SH-SY5Y (cell line): ENCODE measurements around the gene ADPRM.

Source experiments
- GATA2 ChIP-seq: IDR thresholded peaks from 2 replicates; pipeline ENCODE4 v1.6.1; 2011; ENCODE audit warnings: mild to moderate bottlenecking, low read depth, low read length
- GATA3 ChIP-seq: IDR thresholded peaks from 2 replicates; pipeline ENCODE4 v1.6.1; 2011; ENCODE audit warnings: low read depth, mild to moderate bottlenecking, low read length, moderate library complexity

The ADPRM gene, protein sequence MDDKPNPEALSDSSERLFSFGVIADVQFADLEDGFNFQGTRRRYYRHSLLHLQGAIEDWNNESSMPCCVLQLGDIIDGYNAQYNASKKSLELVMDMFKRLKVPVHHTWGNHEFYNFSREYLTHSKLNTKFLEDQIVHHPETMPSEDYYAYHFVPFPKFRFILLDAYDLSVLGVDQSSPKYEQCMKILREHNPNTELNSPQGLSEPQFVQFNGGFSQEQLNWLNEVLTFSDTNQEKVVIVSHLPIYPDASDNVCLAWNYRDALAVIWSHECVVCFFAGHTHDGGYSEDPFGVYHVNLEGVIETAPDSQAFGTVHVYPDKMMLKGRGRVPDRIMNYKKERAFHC

DNA sequence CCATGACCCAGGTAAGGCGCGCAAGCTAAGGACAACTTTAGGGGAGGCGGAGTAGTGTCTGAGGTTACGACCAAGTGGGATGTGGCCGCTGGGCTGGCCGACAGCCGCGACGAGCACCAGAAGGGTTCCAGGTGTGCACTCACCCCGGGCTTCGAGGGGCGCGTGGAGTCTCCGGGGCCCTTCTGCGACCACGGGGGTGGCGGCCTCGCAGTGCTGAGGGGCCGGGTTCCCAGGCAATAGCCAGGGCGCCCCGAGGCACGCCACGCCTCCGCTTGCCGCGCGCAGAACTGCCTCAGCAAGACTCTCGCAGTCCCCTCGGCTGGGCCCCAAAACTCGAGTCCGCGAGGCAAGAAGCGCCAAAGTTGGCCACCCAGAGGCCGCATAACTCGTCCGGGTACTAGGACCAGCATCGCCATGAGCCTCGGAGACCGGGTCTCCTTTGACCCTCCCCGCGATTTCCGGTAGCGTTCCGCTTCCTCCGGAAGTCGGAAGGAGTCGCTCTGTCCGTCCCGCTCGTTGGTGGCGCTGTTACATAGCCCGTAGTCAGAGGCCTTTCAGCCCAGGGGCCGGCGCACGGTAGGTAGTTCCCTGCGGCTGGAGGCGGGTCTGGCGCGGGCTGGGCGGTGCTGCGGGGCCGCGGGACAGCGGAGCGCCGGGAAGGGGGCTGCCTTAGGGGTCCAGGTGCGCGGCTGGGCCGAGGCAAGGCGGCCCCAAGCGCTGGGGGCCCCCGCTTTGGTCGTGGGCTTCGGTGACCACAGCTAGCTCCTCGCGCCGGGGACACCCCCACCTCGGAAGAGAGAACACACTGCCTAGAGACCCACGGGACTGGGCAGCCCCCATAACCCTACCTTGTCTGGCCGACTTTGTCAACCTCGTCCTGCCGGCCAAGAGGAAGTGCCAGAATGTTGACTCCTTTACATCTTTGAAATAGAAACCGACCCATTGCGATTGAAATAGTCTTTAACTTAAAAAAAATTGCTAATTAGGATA is at the start of gene ADPRM, which contains the start of gene SCO1:
TSS of gene ADPRM (plus strand) at position 503 of the 990 bp plus-strand sequence. CDS start 7,333 bp downstream, outside the sequence.
TSS of gene SCO1 (minus strand) at position 442 of the 990 bp plus-strand sequence. CDS start at position 416, 26 bp downstream.
- no peak for TF ChIP-seq GATA2
- no peak for TF ChIP-seq GATA3

GRCh38 chr17:10648381-10648780 is 49.0 kb upstream of the ADPRM start:
- TF ChIP-seq GATA2, result no peak
- no peak for TF ChIP-seq GATA3

DNA sequence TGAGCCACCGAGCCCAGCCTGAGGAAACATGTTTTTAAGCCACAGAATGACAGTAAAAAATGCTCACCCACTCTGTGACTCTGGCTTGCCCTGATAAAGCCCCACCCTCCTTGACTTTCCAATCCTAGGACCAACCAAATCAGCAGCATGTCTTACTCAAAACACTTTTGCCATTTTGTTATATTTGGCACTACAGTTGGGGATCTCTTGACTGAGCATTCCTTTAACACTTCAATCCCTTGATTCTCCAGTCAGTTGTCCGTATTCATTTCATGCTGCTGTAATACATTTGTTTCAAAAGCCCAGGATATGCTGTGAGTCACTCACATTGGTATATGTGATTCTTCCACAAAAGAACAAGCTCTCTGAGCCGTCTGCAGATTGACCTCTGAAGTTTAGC is 48.4 kb upstream of the ADPRM start:
- TF ChIP-seq GATA3 (no peak), GATA2 (no peak)

GRCh38 chr17:10649602-10650001 is 47.8 kb upstream of the ADPRM start:
- TF ChIP-seq GATA3, result no peak
- TF ChIP-seq GATA2, result no peak

DNA sequence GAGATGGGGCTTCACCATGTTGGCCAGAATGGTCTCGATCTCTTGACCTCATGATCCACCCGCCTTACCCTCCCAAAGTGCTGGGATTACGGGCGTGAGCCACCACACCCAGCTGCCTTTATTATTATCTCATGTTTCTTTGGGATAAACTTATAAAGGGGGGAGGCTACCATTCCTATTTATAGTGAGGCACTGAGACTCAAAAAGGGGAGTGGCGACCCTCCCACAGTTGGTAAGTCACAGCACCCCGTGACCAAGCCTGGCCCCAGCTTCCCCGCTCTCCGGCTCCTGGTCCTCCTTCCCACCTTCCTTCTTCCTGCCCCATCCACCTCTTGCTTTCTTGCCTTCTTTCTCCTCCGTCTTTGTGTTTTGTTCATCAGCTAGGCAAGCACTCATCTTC is 45.5 kb upstream of the ADPRM start:
- TF ChIP-seq GATA2, result no peak
- TF ChIP-seq GATA3, result no peak

- TF ChIP-seq GATA3, result no peak
- no peak for TF ChIP-seq GATA2
Observed at GRCh38 chr17:10652984-10653659, 44.3 kb upstream of the ADPRM start.

DNA sequence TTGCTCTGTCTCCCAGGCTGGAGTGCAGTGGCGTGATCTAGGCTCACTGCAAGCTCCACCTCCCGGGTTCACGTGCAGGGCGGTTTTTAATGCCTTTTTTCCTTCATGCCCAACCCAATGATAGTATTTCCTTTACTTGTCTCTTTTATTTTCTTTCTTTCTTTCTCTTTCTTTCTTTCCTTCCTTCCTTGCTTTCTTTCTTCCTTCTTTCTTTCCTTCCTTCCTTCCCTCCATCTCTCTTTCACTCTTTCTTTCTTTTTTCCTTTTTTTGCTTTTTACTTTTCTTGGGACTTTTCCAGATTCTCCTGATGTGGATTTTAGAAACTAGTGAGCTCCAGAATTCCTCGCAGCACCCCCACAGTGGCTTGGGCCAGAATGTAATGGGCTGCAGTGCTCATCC is 43.4 kb upstream of the ADPRM start:
- TF ChIP-seq GATA2, result no peak
- no peak for TF ChIP-seq GATA3

DNA sequence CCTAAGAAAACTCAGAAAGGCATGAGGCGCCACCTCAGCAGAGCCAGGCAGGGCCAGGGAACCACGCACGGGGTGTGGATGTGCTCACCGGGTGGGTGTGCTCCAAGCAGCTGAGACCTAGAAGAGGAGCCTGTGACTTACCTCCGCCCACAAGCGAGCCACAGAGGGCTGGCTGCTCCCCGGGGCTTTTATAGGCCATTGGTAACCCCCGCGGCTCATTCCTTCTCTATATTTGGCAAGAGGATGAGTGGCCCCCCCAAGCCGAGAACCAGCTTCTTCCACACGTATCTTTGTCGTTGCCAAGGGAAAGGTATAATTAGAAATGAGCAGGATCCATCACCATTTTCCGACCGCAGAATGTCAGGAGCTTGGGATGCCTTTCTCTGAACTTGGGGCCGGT is 40.2 kb upstream of the ADPRM start, which contains the start of gene MYH3:
TSS of gene MYH3 (minus strand) at position 162 of the 400 bp plus-strand sequence. CDS start 2,245 bp downstream, outside the sequence.
- TF ChIP-seq GATA2, result no peak

- TF ChIP-seq GATA2 (no peak), GATA3 (no peak)
Observed at GRCh38 chr17:10657879-10658278, 39.5 kb upstream of the ADPRM start.

GRCh38 chr17:10661437-10661836 is 36.0 kb upstream of the ADPRM start:
- no peak for TF ChIP-seq GATA3
- no peak for TF ChIP-seq GATA2

- TF ChIP-seq GATA3, result no peak
Observed at GRCh38 chr17:10663231-10663630, 34.2 kb upstream of the ADPRM start.

GRCh38 chr17:10664571-10664970 is 32.8 kb upstream of the ADPRM start:
- TF ChIP-seq GATA2 (no peak), GATA3 (no peak)

- TF ChIP-seq GATA2 (no peak), GATA3 (no peak)
Observed at GRCh38 chr17:10666906-10667305, 30.5 kb upstream of the ADPRM start.

GRCh38 chr17:10668775-10669174 is 28.6 kb upstream of the ADPRM start:
- TF ChIP-seq GATA3 (no peak), GATA2 (no peak)

DNA sequence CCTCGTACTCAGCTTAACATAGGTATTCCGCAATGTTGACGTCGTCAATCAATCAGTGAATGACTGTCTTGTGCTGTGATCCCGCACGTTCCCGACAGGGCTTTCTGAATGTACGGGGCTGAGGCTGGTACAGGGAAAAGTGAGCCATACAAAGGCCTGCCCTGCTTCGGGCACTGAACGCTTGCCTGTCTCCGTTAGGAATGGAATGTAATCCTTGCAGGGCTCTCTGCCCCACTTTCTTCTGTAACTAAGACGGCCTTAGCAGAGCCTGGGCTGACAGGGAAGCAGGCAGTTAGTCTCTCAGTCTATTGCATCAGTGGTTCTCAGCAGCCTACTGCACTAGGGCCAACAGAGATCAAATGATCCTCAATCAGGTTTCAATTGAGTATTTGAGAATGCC is 24.1 kb upstream of the ADPRM start:
- TF ChIP-seq GATA2, result no peak
- TF ChIP-seq GATA3, result no peak
